ENCODE measurements around the gene DENND2A.
"Not testable (repeated sequence)": the region's sequence is repeated elsewhere in the genome, so short reads cannot be mapped to it uniquely, and the experiment has no call there.

DENND2A gene

DNA sequence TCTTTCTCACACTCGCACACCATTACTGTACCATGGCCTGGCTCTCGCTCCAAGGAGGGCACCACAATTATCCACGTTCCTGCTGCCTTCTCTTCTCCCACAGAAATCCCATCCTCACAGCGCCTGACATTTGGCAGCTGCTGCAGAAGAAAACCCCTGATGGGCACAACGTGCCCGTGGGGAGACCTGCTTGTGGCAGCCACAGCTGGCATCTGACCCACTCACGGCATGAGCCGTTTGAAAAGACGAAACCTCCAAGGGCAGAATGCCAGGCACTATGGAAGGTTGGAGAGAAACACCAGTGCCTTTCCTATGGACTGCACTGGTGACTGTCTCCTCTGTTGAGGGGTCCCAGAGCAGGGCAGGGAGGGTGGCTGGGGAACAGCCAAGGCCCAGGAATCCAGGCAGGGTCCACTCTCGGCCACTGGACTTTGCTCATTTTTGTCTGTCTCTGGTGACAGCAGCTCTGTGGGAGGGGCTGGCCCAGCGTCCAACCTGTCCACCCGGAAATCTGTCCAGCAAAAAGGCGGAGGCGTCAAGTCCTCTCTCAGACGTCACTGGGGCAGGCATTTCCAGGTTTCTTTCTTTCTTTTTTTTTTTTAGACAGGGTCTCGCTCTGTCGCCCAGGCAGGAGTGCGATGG, 100.4 kb downstream of the DENND2A start:
- DNase-seq: peak; percentile 59

GRCh38 chr7:140539461-140539860, 101.2 kb downstream of the DENND2A start:
- no peak for DNase-seq

DNA sequence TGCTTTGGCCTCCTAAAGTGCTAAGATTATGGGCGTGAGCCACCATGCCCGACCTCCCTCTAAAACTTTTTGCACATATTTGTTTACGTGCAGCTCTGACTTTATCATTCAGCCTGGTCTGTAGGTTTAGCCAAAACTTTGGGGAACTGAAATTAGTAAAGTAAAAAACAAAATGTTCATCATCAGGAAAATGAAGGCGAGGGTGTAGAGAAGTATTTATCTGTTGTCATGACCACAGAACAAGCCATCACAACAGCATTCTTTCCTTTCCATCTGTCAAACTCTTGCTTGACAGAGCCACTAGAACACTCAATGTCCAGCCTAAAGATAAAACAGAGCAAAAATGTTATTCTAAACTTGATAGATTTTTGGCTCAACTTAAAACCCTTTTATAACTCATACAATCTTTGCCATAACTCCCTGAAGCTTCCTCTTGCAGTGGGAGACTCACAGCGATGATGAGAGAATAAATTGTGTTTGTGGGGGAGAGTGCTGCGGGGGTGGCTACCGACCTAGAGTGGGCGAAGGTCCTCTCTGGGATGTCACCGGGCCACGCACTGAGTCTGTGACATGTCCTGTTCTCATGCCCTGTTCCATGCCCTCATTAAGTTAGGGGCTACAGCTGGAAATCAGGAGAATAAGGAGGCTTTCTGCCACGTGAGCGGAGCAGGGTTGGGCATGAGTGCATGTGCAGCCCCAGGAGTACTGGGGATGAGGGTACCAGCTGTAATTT, 102.7 kb downstream of the DENND2A start:
- no peak for DNase-seq

DNA sequence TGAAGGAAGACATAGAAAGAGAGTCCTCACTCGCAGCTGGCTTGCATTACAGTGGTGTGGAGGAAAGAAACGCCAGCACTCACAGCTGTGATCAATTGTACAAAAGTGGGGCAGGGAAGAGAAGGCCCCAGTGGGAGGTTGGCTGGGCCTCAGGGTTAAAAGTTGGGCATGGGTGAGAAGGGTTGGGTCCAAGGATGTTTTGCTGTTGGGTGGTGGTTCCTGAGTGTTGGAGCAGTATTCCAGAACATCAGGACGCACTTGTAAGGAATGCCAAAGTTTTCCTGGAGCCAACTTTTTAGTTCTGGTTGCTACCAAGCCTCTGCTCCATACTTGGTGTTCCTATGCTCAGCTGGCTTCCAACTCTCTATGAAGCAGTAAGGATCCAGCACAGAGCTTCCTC, 105.9 kb downstream of the DENND2A start:
- no peak for DNase-seq

DNA sequence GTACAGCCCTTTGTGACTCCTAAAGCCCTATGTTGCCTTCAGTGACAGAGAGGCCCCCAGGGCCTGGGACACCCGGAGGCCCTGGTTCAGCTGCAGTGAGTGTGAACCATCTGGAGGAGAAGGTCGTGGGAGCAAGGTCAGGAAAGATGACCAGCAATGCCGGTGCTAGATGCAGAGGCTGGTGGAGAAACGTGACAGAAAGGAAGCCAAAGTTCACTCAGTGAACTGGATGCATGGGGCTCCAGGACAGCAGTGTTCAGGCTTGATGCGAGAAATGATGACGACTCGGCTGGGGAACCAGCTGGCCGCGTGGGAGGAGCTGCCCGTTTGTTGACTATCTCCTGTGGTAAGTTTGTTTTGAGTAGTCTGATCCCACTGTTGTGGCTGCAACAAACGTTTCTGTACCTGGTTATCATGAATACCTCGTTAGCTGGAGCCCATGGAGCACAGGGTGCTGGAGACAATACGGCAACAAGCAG, 107.2 kb downstream of the DENND2A start:
- no peak for DNase-seq

GRCh38 chr7:140529428-140529827, 111.2 kb downstream of the DENND2A start:
- DNase-seq: not testable (repeated sequence)

DNA sequence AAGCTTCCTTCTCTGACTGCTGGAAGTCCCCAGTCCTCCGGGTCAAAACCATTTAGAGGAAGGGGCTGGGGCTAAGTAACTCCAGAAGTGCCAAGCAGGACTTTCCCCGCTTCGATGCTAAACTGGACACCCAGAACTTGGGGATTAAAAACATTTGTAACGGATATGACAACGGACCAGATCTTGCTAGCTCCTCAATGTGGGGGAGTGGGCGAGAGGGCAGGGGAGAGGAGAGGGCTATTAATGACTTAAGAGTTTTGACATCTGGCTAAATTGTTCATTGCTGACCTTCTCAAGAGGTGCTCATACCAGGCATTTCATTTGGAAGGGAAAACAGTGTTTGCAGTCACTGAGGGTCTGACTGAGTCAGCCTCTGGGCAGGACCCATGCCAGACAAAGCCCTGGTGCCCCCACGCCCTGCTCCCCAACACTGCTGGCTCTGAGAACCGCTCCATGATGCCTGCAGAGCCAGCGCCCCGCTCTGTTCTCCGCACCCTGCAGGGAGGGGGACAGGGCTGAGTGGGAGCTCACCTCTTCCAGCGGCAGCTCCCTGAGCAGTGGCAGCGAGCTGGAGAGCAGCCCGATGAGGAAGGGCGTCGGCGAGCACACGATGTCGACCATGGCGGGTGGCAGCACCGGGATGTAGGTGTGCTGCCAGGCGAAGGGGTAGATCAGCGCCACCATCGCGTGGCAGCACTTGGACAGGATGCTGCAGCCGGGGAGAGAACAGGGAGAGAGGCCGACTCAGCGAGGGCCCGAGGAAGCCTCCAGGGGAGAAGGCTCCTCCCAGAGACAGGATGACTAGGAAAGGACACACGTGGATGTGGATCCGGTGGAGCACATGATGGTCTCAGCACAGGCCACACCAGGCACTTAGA, 113.6 kb downstream of the DENND2A start:
- no peak for DNase-seq

GRCh38 chr7:140526214-140526613, 114.4 kb downstream of the DENND2A start:
- no peak for DNase-seq

- no peak for DNase-seq
These were observed 114.9 kb downstream of the DENND2A start for GRCh38 chr7:140525743-140526142.

GRCh38 chr7:140521421-140521820, 119.2 kb downstream of the DENND2A start:
- DNase-seq: no peak

DNA sequence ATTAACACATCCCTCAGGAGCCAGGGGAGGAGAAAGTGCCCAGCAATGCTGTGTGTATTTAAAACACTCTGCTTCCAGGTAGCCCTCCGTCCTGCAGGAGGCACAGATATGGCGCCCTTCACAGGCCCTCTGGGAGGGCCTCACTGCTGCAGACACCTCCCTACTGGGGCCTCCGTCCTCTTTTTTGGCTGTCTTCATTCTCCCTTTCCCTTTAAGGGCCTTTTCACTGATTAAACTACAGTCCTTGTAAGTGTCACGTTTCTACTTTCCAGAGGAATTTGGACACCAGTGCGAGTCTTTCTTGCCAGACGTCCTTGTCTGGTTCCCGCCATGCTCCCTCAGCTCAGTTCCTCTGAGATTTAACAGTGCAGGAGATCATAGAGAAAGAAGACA, 121.6 kb downstream of the DENND2A start:
- no peak for DNase-seq

DNA sequence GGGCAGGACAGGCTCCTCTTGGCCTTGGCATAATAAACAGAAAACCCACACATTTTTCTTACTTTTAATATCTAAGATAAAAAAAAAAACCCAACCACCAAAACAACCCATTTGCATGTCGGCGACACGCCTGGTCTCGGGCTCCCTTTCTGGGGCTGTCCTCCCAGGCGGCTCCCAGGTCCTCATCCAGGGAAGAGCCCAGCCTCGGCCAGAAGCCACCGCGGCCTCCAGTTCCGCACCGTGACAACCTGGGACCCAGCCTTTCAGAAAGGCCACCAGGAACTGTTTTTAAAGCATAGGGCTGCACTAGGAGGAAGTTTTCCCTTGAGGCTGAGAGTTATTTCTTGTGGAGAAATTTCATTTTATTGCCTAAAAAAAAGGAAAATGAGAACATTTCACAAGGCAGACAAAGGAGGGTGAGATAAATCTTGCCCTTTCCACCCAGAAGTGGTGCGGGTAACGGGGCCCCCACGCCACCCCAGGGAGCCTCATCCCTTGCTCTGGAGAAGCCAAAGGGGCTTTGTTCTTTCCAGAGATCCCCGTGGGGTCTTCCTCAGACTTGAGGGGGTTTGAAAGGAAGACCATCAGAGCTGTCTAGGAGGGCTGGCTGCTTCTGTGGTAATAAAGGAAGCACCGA, 122.1 kb downstream of the DENND2A start:
- DNase-seq: no peak

DNA sequence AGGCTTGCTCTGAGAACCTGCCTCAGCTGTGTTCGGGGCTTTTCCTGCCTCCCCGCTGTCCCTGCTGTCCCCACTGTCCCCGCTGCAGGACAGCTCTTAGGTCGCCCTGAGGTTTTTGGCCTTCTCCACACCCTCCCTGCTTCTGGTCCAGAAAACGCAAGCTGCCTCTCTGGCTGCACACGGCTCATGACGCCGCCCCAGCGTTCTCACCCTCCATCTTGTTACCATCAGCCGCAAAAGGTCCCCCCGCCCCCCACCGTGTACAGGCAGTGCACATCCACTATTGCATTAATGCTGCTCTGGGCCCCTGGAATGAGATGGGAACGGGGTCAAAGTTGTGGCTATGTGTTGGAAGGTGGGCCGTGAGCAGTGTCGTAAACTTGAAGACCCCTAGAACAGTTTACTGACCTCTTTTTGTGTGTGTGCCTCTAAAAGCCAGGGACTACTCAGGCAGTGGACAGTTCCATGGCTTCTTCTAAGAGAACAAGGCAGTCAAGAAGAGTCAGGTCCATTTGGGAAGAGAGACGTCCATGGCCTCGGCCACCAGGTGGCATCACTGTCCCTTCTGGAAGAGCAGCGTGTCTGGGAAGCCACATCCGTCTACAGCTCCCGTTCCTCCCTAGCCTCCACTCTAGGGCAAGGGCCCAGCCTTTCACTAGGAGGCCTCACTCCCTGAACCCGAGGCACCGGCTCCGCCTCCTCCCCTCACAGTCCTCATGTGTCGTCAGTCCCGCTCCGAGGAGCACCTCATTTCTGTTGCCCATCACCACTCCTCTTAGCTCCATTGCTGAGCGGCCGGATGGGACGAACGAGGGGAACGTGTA, 122.9 kb downstream of the DENND2A start:
- DNase-seq: peak; percentile 92

GRCh38 chr7:140512317-140513000, 128.2 kb downstream of the DENND2A start:
- DNase-seq: peak; percentile 96

DNA sequence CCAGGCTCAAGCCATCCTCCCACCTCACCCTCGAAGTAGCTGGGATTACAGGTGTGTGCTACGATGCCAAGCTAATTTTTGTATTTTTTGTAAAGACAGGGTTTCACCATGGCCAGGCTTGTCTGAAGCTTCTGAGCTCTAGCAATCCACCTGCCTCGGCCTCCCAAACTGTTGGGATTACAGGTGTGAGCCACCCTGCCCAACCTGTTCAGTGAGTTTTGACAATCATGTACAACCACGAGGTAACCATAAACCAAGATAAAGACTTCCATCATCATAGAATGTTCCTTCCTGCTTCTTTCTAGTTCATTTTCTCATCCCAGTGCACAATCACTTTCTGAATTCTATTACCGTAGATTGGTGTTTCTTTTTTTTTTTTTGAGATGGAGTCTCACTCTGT, 130.8 kb downstream of the DENND2A start:
- DNase-seq: no peak

DNA sequence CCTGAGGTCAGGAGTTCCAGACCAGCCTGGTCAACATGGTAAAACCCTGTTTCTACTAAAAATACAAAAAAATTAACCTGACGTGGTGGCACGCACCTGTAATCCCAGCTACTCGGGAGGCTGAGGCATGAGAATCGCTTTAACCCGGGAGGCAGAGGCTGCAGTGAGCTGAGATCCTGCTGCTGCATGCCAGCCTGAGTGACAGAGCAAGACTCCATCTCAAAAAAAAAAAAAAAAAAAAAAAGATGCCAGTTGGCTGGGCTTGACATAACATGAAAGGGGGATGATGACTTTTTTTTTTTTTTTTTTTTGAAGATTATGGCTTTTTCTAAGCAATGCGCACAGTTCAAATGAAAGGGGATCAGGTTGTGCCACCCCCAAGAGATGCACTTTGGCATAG, 133.1 kb downstream of the DENND2A start:
- peak; percentile 80 for DNase-seq

DNA sequence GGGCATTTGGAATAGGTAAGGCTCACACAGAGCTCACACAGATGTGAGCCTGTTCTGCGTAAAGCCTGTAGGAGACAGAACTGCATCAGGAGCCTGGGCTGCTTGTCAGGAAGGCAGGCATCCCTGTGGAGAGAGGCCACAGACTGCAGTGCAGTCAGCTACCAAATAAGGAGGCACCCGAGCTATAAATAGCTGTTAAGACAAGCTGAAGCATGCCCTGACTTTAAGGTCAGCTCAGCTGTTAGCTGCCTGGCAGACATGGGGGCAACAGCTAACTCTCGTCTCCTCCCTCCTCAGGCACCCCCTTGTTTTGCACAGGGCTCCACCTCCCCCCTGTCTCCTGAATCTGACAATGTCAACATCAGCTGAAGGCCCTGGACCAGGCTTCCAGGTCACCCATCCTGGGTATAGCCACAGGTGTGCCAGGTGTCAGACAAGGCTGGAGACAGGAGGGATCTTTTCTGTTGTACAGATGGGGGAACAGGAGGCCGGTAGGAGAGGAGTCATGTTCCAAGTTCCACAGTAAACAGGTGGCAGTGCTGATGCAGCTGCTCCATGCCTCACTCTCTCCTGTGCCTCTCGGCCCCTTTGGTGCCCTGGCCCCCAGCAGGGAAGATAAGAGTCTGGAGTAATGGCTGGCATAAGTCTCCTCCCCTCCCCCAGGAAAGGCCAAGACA, 133.7 kb downstream of the DENND2A start:
- DNase-seq: peak; percentile 100

DNA sequence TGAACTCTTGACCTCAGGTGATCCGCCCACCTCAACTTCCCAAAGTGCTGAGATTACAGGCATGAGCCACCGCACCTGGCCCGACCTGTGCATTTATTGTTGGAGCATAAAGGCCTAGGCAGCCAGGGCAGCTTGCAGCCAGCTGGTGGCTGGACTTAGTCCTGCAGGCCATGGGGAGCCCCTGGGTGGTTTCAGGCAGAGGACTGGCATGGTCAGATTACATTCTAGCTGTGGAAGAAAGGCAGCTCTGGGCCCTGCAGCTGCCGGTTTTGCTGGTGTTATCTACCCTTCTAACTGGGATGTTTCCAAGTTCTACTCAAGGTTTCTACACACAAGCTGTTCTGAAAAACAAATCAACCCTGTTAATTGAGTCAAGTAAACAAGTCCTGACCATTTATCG, 138.6 kb downstream of the DENND2A start:
- peak; percentile 70 for DNase-seq

DNA sequence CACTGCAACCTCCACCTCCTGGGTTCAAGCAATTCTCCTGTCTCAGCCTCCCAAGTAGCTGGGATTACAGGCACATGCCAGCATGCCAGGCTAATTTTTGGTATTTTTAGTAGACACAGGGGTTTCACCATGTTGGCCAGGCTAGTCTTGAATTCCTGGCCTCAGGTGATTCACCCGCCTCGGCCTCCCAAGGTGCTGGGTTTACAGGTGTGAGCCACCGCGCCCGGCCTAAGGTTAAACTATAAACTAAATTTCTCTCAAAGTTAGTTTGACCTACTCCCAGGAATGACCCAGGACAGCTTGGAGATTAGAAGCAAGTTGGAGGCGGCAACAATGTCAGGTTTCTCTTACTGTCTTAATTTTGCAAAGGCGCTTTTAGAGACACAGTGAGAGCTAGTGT, 142.8 kb downstream of the DENND2A start:
- DNase-seq: not testable (repeated sequence)

- no peak for DNase-seq
These were observed 143.3 kb downstream of the DENND2A start for GRCh38 chr7:140497241-140497769.
